Activated naive CD4-positive, alpha-beta T cell treated with anti-CD3 and anti-CD28 coated beads for 36 hours (primary cell): ENCODE results near the gene CORO2B. TPM values are rescaled to one million over a fixed set of nuclear protein-coding genes. Genes with fewer than 3 reads are reported as not detected.

ENCODE experiments used
- CTCF ChIA-PET: fragments of 350-600 bp; sonication (Branson Sonifier 250); formaldehyde crosslinking; loops from one replicate; lab custom pipeline; 2021; ENCODE audit warnings: antibody characterized with exemption; lab: Charles Lee
- DNase-seq: peaks from one replicate; pipeline ENCODE4 v3.0.0-alpha.2; 2020
- H3K27ac Mint-ChIP-seq: one replicate; pipeline ENCODE4 v1.8.0; 2021; ENCODE audit warnings: mild to moderate bottlenecking, mixed read lengths
- H3K27me3 Mint-ChIP-seq: one replicate; pipeline ENCODE4 v1.8.0; 2021; ENCODE audit warnings: low read depth, mixed read lengths
- H3K36me3 Mint-ChIP-seq: one replicate; pipeline ENCODE4 v1.8.0; 2021; ENCODE audit warnings: low read depth, mixed read lengths
- H3K4me1 Mint-ChIP-seq: one replicate; pipeline ENCODE4 v1.8.0; 2021; ENCODE audit warnings: low read depth, mixed read lengths
- H3K4me3 Mint-ChIP-seq: one replicate; pipeline ENCODE4 v1.8.0; 2021; ENCODE audit warnings: mild to moderate bottlenecking, moderate library complexity, mixed read lengths
- H3K9me3 Mint-ChIP-seq: one replicate; pipeline ENCODE4 v1.8.0; 2021; ENCODE audit warnings: mixed read lengths
- intact Hi-C: fragments of 100-400 bp; cut with micrococcal nuclease; formaldehyde crosslinking; loops from one replicate; pipeline ENCODE4 v1.15.1; 2023
- total RNA-seq, 2 experiments: library from RNA; stranded (reverse); gene quantifications; one replicate each; pipeline ENCODE4 v1.2.3, GENCODE V29; 2021

Gene CORO2B
- total RNA-seq, 2 experiments from 2014 or later, result not detected

DNA sequence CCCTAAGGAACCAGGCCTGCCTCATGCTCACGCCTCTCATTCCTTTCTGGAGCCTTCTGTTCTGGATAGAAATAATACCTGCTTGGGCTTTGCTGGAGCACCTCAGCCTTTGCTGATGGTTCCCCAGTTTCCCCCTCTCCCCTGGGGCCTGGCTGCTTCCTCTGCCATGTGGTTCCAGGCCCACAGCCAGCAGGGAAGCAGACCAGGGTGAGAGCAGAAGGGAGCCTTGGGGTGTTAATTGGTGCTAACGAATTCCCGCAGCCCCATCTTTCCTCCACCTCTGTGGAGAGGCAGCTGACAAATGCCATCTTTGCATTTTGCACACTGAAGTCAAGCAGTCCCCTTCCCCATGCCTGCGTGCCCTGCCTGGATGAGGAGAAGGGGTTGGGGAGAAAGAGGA is 13.1 kb upstream of the CORO2B start:
- peaks cover 18% of the 10 kb centered on the region for H3K27me3 Mint-ChIP-seq
- intact Hi-C loops, result no loop called here
- no peaks in the 10 kb centered on the region for H3K9me3 Mint-ChIP-seq
- no peak for DNase-seq
- H3K27ac Mint-ChIP-seq, result no peak overlapping the region
- no peaks in the 10 kb centered on the region for H3K4me1 Mint-ChIP-seq
- H3K36me3 Mint-ChIP-seq, result no peaks in the 10 kb centered on the region
- H3K4me3 Mint-ChIP-seq, result no peak overlapping the region
- CTCF ChIA-PET, result no interaction called here

DNA sequence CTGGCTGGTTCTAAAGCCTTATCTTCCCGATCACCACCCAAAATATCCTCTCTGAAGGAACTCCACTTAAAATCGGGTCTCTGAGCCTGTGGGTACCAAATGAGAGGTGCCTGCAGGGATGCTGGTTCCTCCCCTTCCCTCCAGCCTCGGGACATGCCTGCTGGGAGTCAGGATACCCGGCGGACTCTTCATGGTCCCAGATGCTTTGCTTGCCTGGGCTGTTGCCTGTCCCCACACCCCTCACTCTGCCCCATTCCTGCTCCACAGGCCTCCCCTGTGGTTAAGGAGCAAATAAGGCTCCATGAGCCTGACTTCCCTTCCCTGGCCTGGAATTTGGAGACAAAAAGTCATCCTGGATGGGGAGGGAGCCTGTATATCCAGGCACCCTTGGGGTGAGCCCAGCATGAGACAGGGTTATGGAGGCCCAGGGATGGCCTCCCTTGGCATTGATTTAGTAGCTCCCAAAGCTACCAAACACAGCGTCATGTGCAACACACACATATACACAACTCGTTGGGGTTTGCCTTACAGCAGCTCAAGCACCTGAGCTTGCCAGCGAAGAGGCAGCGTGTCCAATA is 12.3 kb upstream of the CORO2B start:
- CTCF ChIA-PET, result no interaction called here
- no peaks in the 10 kb centered on the region for H3K9me3 Mint-ChIP-seq
- H3K4me3 Mint-ChIP-seq, result no peak overlapping the region
- H3K27me3 Mint-ChIP-seq, result peaks cover 17% of the 10 kb centered on the region
- H3K36me3 Mint-ChIP-seq, result no peaks in the 10 kb centered on the region
- no peaks in the 10 kb centered on the region for H3K4me1 Mint-ChIP-seq
- intact Hi-C loops, result no loop called here
- no peak overlapping the region for H3K27ac Mint-ChIP-seq
- DNase-seq, result no peak

DNA sequence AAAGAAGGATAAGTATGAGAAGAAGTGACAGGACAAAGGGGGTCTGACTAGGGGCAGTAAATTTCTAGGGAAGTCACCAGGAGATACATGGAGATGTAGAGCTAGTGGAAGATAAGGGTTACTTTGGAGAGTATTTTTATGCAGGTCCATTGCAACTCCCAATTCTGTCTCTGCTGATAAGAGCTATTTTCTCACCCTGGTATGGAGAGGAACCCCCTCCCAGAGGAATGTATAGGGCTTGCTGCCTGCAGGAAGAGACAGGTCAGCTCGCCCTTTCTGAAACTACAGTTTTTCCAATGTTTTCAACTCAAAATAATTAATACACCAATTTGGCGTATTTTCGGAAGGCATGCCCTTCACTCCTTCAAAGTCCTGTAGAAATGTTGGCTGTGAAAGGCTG is 11.4 kb upstream of the CORO2B start:
- intact Hi-C loops, result no loop called here
- Mint-ChIP-seq H3K4me3 (no peak overlapping the region), H3K27me3 (peaks cover 14% of the 10 kb centered on the region), H3K36me3 (no peaks in the 10 kb centered on the region), H3K9me3 (no peaks in the 10 kb centered on the region), H3K4me1 (no peaks in the 10 kb centered on the region), H3K27ac (no peak overlapping the region)
- no peak for DNase-seq
- CTCF ChIA-PET, result no interaction called here

DNA sequence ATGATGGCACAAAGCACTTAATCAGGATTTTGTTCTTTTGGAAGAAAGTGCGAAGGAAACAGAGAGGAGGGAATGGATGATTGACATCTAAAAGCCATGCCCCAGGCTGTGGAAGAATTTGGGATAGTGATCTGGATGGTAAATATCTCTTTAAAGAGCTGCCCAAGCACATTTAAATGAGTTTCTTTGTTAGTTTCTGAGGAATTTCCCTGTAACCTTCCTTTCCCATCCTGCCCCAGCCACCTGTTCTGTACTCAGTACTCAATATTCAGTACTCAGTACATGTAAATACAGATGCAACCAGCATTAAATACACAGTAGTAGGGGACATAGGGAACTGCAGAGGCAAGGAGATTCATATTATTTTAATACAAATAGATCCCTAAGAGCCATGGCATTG is 7.8 kb upstream of the CORO2B start:
- intact Hi-C loops, result no loop called here
- Mint-ChIP-seq H3K36me3 (no peaks in the 10 kb centered on the region), H3K27ac (no peak overlapping the region), H3K27me3 (peaks cover 30% of the 10 kb centered on the region), H3K4me1 (no peaks in the 10 kb centered on the region), H3K9me3 (no peaks in the 10 kb centered on the region), H3K4me3 (no peak overlapping the region)
- DNase-seq, result no peak
- CTCF ChIA-PET, result interaction anchor here (0.7 to 1.7 kb wide), 3 partner anchors 11 to 103 kb away, joined by 3 to 6 read pairs (median 3); no protein-coding TSS in a partner anchor

DNA sequence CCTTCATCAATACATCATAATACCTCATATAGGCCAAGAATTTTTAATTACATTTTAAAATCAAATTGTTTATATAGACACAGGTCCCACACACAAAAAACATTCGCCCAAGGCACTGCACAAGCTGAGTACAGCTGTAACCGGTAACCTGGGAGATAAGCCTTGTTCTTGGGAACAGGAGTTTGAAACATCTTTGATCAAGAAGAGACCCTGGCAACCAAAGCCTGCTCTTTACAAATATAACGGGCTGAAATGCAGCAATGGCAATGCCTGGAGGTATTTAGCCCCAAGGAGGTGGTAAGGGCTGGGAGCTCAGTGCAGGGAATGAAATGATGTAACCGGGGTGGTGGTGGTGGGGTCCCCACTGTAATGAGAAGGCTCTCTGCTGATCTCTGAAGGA is 7.2 kb upstream of the CORO2B start:
- no peak for DNase-seq
- Mint-ChIP-seq H3K4me1 (no peaks in the 10 kb centered on the region), H3K36me3 (no peaks in the 10 kb centered on the region), H3K4me3 (no peak overlapping the region), H3K27ac (no peak overlapping the region), H3K9me3 (no peaks in the 10 kb centered on the region), H3K27me3 (peaks cover 36% of the 10 kb centered on the region)
- CTCF ChIA-PET, result interaction anchor here (0.7 to 1.0 kb wide), 2 partner anchors 21 to 103 kb away, joined by 3 read pairs; no protein-coding TSS in a partner anchor
- intact Hi-C loops, result no loop called here

DNA sequence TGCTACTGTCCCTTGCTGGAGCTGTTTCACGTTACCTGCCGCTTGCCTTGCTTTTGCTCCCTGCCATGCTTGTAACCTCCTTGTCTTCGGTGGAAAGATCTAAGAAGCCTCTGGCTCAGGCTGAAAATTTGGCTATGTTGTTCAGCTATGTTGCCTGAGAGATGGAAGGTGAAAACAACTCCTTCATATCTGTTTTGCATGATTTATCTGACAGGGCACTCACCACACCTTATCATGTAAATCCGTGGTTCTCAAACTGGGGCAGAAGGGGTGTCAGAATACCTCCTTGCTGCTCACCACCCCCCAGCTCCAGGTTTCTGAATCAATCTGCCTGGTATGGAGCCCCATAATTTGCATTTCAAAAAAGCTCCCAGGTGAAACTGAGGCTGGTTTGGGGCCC is 6.5 kb upstream of the CORO2B start:
- CTCF ChIA-PET, result interaction anchor here (1.0 kb wide), 1 partner anchor 102 kb away, joined by 3 read pairs; no protein-coding TSS in a partner anchor
- Mint-ChIP-seq H3K27ac (no peak overlapping the region), H3K27me3 (peaks cover 40% of the 10 kb centered on the region)

DNA sequence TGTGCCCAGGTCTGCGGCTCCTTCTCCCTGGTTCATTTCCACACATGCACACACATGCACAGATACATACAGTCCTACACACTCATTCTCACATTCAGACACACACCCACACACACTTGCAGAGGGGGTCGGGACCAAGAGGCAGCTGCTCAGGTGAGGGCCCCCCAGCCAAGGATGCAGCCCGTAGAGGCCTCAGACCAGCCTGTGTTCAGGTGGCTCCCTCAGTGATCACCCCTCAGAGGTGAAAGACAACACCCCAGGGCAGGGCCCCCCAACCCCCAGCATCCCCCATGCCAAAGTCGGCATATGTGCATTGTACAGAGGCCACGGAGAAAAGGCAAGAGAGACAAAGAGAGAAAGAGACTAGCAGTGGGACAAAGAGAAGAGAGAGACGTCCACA is 5.9 kb upstream of the CORO2B start:
- H3K4me3 Mint-ChIP-seq, result no peak overlapping the region
- CTCF ChIA-PET, result no interaction called here
- H3K4me1 Mint-ChIP-seq, result peaks cover 3% of the 10 kb centered on the region
- no peak for DNase-seq
- H3K27me3 Mint-ChIP-seq, result peaks cover 46% of the 10 kb centered on the region
- no peaks in the 10 kb centered on the region for H3K36me3 Mint-ChIP-seq
- intact Hi-C loops, result no loop called here
- H3K27ac Mint-ChIP-seq, result no peak overlapping the region
- no peaks in the 10 kb centered on the region for H3K9me3 Mint-ChIP-seq

More for the DNA sequence above, 6.5 kb upstream of the CORO2B start:
- Mint-ChIP-seq H3K4me1 (no peaks in the 10 kb centered on the region), H3K4me3 (no peak overlapping the region), H3K9me3 (no peaks in the 10 kb centered on the region), H3K36me3 (no peaks in the 10 kb centered on the region)
- no peak for DNase-seq
- intact Hi-C loops, result no loop called here

DNA sequence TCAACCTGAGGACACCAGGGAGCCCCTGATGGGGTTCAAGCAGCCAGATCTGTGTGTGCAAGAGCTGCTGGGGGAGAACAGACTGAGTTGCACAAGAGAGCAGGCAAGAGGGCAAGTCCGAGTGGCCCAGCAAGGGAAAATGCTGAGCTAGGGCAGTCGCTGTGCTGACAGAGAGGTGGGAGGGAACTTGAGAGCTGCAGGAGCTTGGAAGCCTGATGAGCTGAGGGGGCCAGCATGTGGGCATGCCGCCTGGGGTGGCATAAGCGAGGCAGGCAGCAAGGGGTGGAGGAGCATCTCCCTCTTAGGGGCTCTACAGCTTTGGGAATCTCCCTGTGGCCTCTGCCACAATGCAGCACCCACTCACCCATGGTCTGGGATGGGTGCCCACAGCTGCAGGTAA is 4.7 kb upstream of the CORO2B start:
- DNase-seq, result no peak
- H3K9me3 Mint-ChIP-seq, result no peaks in the 10 kb centered on the region
- H3K4me3 Mint-ChIP-seq, result no peak overlapping the region
- H3K36me3 Mint-ChIP-seq, result no peaks in the 10 kb centered on the region
- CTCF ChIA-PET, result interaction anchor here (1.1 to 1.9 kb wide), 2 partner anchors 14 to 24 kb away, joined by 3 to 8 read pairs; no protein-coding TSS in a partner anchor
- peaks cover 7% of the 10 kb centered on the region for H3K4me1 Mint-ChIP-seq
- no peak overlapping the region for H3K27ac Mint-ChIP-seq
- intact Hi-C loops, result no loop called here
- peaks cover 47% of the 10 kb centered on the region for H3K27me3 Mint-ChIP-seq

DNA sequence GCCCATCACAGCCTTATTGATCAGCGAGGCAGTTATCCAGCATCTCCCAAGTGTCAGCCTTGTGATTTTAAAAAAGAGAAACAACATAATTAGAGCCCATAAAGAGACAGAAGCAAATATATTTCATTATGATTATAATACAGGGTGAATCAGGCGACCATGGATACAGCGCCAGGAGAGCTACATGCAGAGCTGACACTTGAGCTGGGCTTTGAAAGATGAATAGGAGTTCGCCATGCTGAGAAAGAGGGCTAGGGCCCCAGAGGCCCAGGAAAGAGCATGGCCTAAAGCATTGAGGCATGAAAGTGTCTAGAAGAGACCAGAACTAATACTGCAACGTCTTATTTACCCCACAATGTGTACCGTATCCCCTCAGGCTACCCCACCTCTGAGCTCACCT is 4.2 kb upstream of the CORO2B start:
- intact Hi-C loops, result no loop called here
- Mint-ChIP-seq H3K4me1 (peaks cover 7% of the 10 kb centered on the region), H3K36me3 (no peaks in the 10 kb centered on the region), H3K9me3 (no peaks in the 10 kb centered on the region), H3K4me3 (no peak overlapping the region), H3K27me3 (peaks cover 45% of the 10 kb centered on the region), H3K27ac (no peak overlapping the region)
- CTCF ChIA-PET, result interaction anchor here (1.1 to 1.9 kb wide), 2 partner anchors 15 to 24 kb away, joined by 3 to 8 read pairs; no protein-coding TSS in a partner anchor
- DNase-seq, result no peak

DNA sequence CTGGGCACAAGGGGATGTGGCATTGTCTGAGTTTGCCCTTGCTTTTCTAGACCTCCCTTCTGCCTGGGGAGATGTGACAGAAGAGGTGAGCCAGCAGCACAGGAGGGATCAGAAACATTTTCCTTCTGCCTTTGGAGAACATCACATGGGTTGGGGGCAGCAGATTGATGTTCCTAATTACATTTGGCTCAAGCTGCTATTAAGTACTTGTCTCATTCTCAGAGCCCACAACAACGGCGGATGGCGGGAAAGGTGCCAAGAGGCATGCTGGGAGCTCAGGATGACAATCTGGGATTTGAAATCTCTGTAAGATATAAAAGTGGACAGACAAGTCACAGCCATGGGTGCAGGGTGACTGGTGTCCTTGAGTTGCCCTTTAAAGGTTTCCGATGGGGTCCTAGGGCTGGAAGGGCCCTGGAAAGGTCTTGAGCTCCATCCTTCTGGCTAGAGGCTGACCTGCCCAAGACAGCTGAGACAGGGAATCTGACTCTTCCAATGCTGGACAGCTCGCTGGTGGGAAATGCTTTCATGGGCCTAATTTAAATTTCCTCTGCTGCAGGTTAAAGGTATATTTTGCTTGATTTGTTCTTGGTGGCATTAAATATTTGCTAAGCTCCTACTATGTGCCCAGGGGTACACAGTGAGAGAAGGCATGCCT is 2.4 kb upstream of the CORO2B start:
- Mint-ChIP-seq H3K27ac (no peak overlapping the region), H3K4me1 (peaks cover 9% of the 10 kb centered on the region), H3K9me3 (no peaks in the 10 kb centered on the region), H3K36me3 (no peaks in the 10 kb centered on the region), H3K27me3 (peaks cover 50% of the 10 kb centered on the region), H3K4me3 (no peak overlapping the region)
- DNase-seq, result no peak
- intact Hi-C loops, result no loop called here
- CTCF ChIA-PET, result interaction anchor here (0.9 kb wide), 1 partner anchor 14 kb away, joined by 6 read pairs; no protein-coding TSS in a partner anchor

DNA sequence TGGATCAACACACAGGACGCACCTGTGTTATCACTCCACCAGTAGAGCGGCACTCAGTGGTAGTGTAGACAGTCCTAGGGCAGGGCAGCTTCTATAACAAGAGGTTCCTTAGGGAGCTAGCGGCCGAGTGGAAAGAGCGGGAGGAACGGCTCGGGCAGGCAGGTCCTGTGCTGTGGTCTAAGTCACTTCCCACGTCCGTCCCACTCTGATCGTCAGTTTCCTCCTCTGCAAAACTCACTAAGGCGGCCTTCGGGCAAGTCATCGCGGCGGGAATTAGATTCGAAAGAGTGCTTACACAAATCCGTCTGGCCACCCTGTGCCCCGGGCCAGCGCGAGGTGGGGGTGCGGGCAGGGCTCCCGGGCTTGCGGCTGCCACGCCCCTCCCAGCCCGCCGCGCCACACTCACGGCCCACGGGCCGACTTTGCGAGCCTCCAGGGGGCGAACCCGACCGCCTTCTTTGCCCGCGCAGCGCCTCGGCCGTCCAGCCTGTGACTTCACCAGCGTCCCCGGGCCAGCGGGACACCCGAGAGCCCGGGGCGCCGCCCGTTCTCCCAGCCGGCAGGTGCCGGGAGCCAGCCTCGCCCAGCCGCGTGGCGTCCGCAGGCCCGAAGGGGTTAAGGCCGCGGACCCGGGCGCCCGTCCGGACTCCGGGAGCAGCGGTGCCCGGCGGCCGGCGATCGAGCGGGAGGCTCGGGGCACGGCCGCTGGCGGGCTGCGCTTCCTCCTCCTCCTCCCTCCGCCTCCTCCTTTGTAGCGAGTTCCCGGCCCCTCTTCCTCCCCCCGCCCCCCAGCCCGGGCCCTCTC is 416 bp upstream of the CORO2B start:
- H3K27ac Mint-ChIP-seq, result no peak overlapping the region
- peak; percentile 22 for DNase-seq
- peaks cover 46% of the 10 kb centered on the region for H3K27me3 Mint-ChIP-seq
- no peaks in the 10 kb centered on the region for H3K9me3 Mint-ChIP-seq
- H3K4me3 Mint-ChIP-seq, result peak overlapping the region; percentile 58
- no peaks in the 10 kb centered on the region for H3K36me3 Mint-ChIP-seq
- H3K4me1 Mint-ChIP-seq, result peaks cover 9% of the 10 kb centered on the region
- CTCF ChIA-PET, result no interaction called here
- intact Hi-C loops, result no loop called here
